ENCODE measurements around the gene ZEB2. TPM values are rescaled to one million over a fixed set of nuclear protein-coding genes. Genes with fewer than 3 reads are reported as not detected.

ZEB2 gene
- total RNA-seq, 4 donors from 2014 or later: 21.7 to 52.1 (median 37.9) TPM

GRCh38 chr2:144441711-144442141 lies 78.2 kb downstream of the ZEB2 start:
- no peaks in the 10 kb centered on the region for H3K36me3 ChIP-seq
- intact Hi-C loops (cut with DNase I): no loop called here
- no peaks in the 10 kb centered on the region for H3K27me3 ChIP-seq
- DNase-seq: no peak
- H3K4me3 ChIP-seq (replicated peaks in 1 of 3): no peak overlapping the region
- H3K9me3 ChIP-seq: no peaks in the 10 kb centered on the region
- TF ChIP-seq POLR2A (IDR thresholded peaks at IDR 0.05): no peak
- TF ChIP-seq, protein P1, sequence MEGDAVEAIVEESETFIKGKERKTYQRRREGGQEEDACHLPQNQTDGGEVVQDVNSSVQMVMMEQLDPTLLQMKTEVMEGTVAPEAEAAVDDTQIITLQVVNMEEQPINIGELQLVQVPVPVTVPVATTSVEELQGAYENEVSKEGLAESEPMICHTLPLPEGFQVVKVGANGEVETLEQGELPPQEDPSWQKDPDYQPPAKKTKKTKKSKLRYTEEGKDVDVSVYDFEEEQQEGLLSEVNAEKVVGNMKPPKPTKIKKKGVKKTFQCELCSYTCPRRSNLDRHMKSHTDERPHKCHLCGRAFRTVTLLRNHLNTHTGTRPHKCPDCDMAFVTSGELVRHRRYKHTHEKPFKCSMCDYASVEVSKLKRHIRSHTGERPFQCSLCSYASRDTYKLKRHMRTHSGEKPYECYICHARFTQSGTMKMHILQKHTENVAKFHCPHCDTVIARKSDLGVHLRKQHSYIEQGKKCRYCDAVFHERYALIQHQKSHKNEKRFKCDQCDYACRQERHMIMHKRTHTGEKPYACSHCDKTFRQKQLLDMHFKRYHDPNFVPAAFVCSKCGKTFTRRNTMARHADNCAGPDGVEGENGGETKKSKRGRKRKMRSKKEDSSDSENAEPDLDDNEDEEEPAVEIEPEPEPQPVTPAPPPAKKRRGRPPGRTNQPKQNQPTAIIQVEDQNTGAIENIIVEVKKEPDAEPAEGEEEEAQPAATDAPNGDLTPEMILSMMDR (IDR thresholded peaks at IDR 0.05): no peak
- 75 to 82% methylated on average over 2 of the region's 2 CpGs for WGBS, 2 donors
- H3K27ac ChIP-seq: no peak overlapping the region
- no peaks in the 10 kb centered on the region for H3K4me1 ChIP-seq

- TF ChIP-seq POLR2A (IDR thresholded peaks at IDR 0.05): no peak
- TF ChIP-seq, protein P1 (IDR thresholded peaks at IDR 0.05): no peak
- no peak overlapping the region for H3K27ac ChIP-seq
- intact Hi-C loops (cut with DNase I): no loop called here
- H3K27me3 ChIP-seq: no peaks in the 10 kb centered on the region
- WGBS, 2 donors: 93 to 95% methylated on average over 1 of the region's 1 CpG
- DNase-seq: no peak
- H3K9me3 ChIP-seq: no peaks in the 10 kb centered on the region
- no peak overlapping the region for H3K4me3 ChIP-seq (replicated peaks in 1 of 3)
- no peaks in the 10 kb centered on the region for H3K4me1 ChIP-seq
- no peaks in the 10 kb centered on the region for H3K36me3 ChIP-seq
Observed at GRCh38 chr2:144439993-144440392, 79.9 kb downstream of the ZEB2 start.

- no peaks in the 10 kb centered on the region for H3K9me3 ChIP-seq
- intact Hi-C loops (cut with DNase I): no loop called here
- no peak overlapping the region for H3K27ac ChIP-seq
- no peak overlapping the region for H3K4me3 ChIP-seq (replicated peaks in 1 of 3)
- H3K36me3 ChIP-seq: no peaks in the 10 kb centered on the region
- no peak for DNase-seq
- H3K4me1 ChIP-seq: no peaks in the 10 kb centered on the region
- 88% methylated on average over 8 of the region's 8 CpGs for WGBS, 2 donors
- no peak for TF ChIP-seq POLR2A (IDR thresholded peaks at IDR 0.05)
- TF ChIP-seq, protein P1 (IDR thresholded peaks at IDR 0.05): no peak
- no peaks in the 10 kb centered on the region for H3K27me3 ChIP-seq
Observed at GRCh38 chr2:144438801-144439631, 80.9 kb downstream of the ZEB2 start.

- TF ChIP-seq, protein P1 (IDR thresholded peaks at IDR 0.05): no peak
- no peak for TF ChIP-seq POLR2A (IDR thresholded peaks at IDR 0.05)
- no peaks in the 10 kb centered on the region for H3K27me3 ChIP-seq
- WGBS, 2 donors: 72 to 76% methylated on average over 4 of the region's 4 CpGs
- no peak overlapping the region for H3K27ac ChIP-seq
- H3K9me3 ChIP-seq: no peaks in the 10 kb centered on the region
- no peaks in the 10 kb centered on the region for H3K36me3 ChIP-seq
- no peak for DNase-seq
- intact Hi-C loops (cut with DNase I): no loop called here
- H3K4me1 ChIP-seq: no peaks in the 10 kb centered on the region
- H3K4me3 ChIP-seq (replicated peaks in 1 of 3): no peak overlapping the region
Observed at GRCh38 chr2:144437636-144438035, 82.3 kb downstream of the ZEB2 start.

DNA sequence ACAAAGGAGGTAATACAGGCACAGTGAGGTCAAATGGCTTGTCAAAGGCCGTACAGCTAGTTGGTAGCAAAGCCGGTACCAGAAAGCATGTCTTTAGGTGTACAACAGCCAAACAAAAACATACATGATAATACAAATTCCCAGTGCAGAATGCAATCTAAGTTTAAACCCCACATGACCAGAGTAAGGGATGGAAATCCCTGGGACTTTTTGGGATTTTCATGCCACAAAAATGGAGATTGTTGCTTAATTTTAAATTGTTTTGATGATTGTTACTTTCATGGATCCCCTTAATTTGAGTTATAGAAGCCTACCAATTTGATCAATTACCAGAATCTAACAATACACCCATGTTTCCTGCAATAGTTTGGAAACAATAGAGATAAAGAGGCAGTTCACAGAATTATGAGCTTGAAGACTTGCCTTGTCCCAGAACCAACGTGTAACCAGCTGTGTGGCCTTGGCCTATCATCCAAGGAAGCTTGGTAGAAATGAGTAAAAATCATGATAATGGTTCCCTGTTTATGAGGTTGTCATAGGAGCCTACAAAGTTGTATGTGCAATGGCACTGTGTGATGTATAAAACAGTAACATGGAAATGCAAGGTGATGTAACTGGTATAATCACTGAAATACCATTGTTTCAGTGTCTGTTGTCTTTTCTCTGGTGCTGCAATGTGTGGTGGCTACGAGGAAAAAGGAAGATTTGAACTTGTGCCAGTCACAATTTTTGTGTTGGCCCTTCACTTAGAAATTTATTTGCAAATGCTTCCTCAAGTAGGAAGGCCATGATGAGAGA lies 85.3 kb downstream of the ZEB2 start:
- Histone ChIP-seq H3K27me3 (no peaks in the 10 kb centered on the region), H3K4me1 (peaks cover 0 to 9% of the 10 kb centered on the region in 2 donors), H3K4me3 (replicated peaks in 1 of 3) (no peak overlapping the region), H3K36me3 (no peaks in the 10 kb centered on the region), H3K9me3 (no peaks in the 10 kb centered on the region), H3K27ac (no peak overlapping the region)
- no peak for DNase-seq
- intact Hi-C loops (cut with DNase I): no loop called here
- whole genome bisulfite sequencing, 2 donors: 84 to 85% methylated on average over 4 of the region's 4 CpGs
- no peak for TF ChIP-seq POLR2A (IDR thresholded peaks at IDR 0.05)
- TF ChIP-seq, protein P1 (IDR thresholded peaks at IDR 0.05): no peak

All from thyroid gland (tissue), 4 donors.